Measurements from ENCODE around the gene PHETA2.

GRCh38 chr22:42026705-42027104 lies 47.3 kb upstream of the PHETA2 start:
- TF ChIP-seq TAF1 (IDR thresholded peaks at IDR 0.05; ENCODE audit: borderline replicate concordance, low read depth, low read length) (no peak), POLR2AphosphoS5 (IDR thresholded peaks at IDR 0.05; ENCODE audit: low read depth, low read length) (no peak)
